ENCODE results near the gene NEURL1B. TPM values are rescaled to one million over a fixed set of nuclear protein-coding genes. Genes with fewer than 3 reads are reported as not detected.

The NEURL1B gene
- total RNA-seq, 2 donors from 2014 or later, result 61.6 to 99.9 TPM

DNA sequence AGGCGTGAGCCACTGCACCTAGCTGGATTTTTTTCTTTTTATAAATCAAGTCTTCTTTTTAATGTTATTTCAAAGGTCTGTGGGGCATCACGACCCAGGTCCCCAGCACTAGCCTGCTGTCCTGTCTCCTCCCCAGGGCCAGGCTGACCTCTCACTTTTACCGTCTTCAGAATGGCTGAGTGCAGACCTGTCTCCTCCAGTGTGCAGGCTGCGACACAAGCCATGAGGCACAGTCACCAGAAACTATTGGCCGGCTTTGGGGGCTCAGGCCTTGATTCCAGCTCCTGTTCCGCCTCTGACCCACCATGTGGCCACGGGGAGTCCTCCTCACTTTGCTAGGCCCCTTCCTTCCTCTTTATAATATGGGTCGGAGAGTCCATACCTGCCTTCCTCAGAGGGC, 46.6 kb upstream of the NEURL1B start:
- H3K4me1 ChIP-seq, result no peaks in the 10 kb centered on the region
- no peak for DNase-seq
- no peak overlapping the region for H3K27ac ChIP-seq
- H3K4me3 ChIP-seq, result no peak overlapping the region
- no peaks in the 10 kb centered on the region for H3K9me3 ChIP-seq
- no peaks in the 10 kb centered on the region for H3K27me3 ChIP-seq
- H3K9ac ChIP-seq (ENCODE audit: low read depth in 2 of 2, low read length in 2 of 2), result no peak overlapping the region
- intact Hi-C loops (cut with DNase I), result no loop called here
- H3K36me3 ChIP-seq, result no peaks in the 10 kb centered on the region
- TF ChIP-seq, protein P1, sequence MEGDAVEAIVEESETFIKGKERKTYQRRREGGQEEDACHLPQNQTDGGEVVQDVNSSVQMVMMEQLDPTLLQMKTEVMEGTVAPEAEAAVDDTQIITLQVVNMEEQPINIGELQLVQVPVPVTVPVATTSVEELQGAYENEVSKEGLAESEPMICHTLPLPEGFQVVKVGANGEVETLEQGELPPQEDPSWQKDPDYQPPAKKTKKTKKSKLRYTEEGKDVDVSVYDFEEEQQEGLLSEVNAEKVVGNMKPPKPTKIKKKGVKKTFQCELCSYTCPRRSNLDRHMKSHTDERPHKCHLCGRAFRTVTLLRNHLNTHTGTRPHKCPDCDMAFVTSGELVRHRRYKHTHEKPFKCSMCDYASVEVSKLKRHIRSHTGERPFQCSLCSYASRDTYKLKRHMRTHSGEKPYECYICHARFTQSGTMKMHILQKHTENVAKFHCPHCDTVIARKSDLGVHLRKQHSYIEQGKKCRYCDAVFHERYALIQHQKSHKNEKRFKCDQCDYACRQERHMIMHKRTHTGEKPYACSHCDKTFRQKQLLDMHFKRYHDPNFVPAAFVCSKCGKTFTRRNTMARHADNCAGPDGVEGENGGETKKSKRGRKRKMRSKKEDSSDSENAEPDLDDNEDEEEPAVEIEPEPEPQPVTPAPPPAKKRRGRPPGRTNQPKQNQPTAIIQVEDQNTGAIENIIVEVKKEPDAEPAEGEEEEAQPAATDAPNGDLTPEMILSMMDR (IDR thresholded peaks at IDR 0.05), result no peak

DNA sequence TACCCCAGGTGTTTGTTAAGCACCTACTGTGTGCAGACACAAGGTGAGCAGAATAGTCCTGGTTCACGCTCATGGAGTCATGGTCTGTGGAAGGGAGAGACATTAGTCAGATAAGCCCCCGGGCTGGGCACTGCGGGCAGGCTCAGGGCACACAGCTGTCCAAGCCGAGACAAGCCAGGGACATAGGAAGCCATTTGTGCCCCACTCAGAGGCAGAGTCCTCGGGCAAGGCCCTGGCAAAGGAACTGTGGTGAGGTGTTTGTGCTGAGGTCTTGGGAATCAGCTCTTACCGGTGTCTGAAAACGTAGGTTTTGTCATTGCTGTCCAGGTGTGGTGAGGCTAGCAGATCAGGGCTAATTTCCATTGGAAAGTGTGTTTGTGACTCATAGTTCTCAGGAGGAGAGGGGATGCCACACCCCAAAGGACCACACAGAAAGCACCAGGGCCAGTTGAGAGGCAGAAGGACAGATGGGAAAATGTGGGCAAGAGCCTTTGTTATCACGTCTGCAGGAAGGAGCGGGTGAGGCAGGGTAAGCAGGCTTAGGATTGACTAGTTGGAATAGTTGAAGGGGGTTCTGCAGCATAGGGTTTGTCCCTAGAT, 46.1 kb upstream of the NEURL1B start:
- H3K36me3 ChIP-seq, result no peaks in the 10 kb centered on the region
- no peaks in the 10 kb centered on the region for H3K4me1 ChIP-seq
- no peak for DNase-seq
- no peak overlapping the region for H3K27ac ChIP-seq
- H3K9ac ChIP-seq (ENCODE audit: low read depth in 2 of 2, low read length in 2 of 2), result no peak overlapping the region
- intact Hi-C loops (cut with DNase I), result no loop called here
- H3K9me3 ChIP-seq, result no peaks in the 10 kb centered on the region
- TF ChIP-seq, protein P1 (IDR thresholded peaks at IDR 0.05), result no peak
- H3K4me3 ChIP-seq, result no peak overlapping the region
- no peaks in the 10 kb centered on the region for H3K27me3 ChIP-seq

DNA sequence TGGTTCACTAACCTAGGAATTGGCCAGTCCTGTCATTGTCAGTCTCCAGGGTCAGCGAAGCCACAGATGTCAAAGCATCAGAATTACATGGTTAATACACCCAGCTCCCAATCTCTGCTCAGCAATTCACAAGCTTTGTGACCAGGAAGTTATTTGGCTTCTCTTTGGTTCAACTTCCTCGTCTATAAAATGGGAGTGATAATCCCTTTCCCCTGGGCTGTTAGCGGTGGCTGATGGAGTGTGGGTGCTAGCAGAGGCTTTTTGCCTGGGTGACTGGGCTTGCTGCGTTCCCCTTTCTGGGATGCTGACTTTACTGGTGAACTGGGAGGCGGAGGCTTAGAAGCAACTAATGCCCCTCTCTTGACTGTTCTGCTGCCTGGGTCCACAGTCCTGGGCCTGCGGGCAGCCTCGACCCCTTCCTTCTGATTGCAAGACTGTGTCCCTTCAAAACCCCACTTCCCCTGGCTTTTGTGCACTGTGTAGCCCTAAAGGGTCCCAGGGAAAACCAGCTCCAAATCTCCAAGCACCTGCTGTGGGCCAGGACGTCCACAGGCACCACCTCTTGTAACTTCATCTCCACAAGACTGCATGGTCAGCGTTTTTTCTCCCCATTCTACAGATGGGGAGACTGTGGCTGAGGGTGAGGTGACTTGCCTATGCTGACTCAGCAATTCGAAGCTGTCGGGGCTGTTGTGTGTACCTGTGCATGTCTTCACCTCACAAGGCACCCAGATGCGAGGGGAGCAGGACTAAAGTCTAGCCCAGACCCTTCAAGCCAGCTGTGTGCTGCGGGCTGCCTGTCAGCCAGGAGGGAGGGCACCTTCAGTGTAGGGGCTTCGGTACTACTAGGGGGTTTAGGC, 45.2 kb upstream of the NEURL1B start:
- H3K9ac ChIP-seq (ENCODE audit: low read depth in 2 of 2, low read length in 2 of 2), result no peak overlapping the region
- no peaks in the 10 kb centered on the region for H3K4me1 ChIP-seq
- H3K4me3 ChIP-seq, result no peak overlapping the region
- no peak for DNase-seq
- no peak overlapping the region for H3K27ac ChIP-seq
- intact Hi-C loops (cut with DNase I), result no loop called here
- no peaks in the 10 kb centered on the region for H3K36me3 ChIP-seq
- H3K27me3 ChIP-seq, result no peaks in the 10 kb centered on the region
- no peaks in the 10 kb centered on the region for H3K9me3 ChIP-seq
- TF ChIP-seq, protein P1 (IDR thresholded peaks at IDR 0.05), result no peak

DNA sequence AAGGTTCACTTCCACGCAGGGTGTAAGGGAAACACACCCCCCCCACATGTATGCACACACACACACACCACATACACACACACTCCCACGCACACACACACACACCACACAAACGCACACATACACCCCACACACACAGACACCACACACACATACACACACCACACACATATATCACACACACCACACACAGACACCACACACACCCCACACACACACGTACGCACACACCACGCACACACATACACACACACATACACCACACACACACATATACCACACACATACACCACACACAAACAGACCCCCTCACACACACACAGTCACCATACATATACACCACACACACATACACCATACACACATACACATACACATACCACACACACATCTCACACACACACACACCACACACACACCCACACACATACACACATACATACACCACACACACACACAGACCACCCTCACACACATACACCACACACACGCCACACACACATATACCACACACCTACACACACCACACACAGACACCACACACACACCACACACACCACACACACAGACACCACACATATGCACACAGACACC, 44.3 kb upstream of the NEURL1B start:
- Histone ChIP-seq H3K27me3 (no peaks in the 10 kb centered on the region), H3K4me1 (no peaks in the 10 kb centered on the region), H3K36me3 (no peaks in the 10 kb centered on the region), H3K9me3 (no peaks in the 10 kb centered on the region), H3K27ac (no peak overlapping the region), H3K9ac (ENCODE audit: low read depth in 2 of 2, low read length in 2 of 2) (no peak overlapping the region), H3K4me3 (no peak overlapping the region)
- TF ChIP-seq, protein P1 (IDR thresholded peaks at IDR 0.05), result no peak
- intact Hi-C loops (cut with DNase I), result no loop called here
- DNase-seq, result no peak

DNA sequence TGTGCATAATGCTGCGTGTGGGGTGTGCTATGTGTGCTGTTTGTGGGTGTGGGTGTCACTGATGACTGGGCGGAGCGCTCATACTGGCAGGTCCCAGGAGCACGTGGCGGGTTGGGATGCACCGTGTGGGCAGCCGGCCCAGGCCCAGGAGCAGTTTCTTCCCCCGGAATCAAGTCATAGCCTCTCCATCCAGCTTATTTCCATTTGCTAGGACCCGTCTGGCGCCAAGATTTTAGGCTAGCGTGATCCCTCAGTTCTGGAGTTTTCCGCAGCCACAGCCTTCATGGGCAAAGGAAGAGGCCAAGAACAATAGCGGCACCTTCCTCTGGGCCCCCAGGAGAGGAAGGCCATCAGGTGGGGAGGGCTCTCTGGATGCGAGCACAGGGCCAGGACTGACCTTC, 43.3 kb upstream of the NEURL1B start:
- TF ChIP-seq, protein P1 (IDR thresholded peaks at IDR 0.05), result no peak
- Histone ChIP-seq H3K36me3 (no peaks in the 10 kb centered on the region), H3K9ac (ENCODE audit: low read depth in 2 of 2, low read length in 2 of 2) (no peak overlapping the region), H3K27me3 (no peaks in the 10 kb centered on the region), H3K9me3 (no peaks in the 10 kb centered on the region), H3K4me1 (no peaks in the 10 kb centered on the region), H3K27ac (no peak overlapping the region), H3K4me3 (no peak overlapping the region)
- intact Hi-C loops (cut with DNase I), result no loop called here
- DNase-seq, result no peak

Measured in colonic mucosa (tissue), 4 donors.